GM12874 (cell line): ENCODE results near the gene IL10RB.

ENCODE experiments used
- CTCF ChIP-seq: IDR thresholded peaks from 2 replicates; pipeline ENCODE4 v1.5.1; 2011; ENCODE audit warnings: low read depth, mild to moderate bottlenecking, control low read depth, low read length, moderate library complexity; ENCODE audit not compliant: insufficient read depth

IL10RB gene

DNA sequence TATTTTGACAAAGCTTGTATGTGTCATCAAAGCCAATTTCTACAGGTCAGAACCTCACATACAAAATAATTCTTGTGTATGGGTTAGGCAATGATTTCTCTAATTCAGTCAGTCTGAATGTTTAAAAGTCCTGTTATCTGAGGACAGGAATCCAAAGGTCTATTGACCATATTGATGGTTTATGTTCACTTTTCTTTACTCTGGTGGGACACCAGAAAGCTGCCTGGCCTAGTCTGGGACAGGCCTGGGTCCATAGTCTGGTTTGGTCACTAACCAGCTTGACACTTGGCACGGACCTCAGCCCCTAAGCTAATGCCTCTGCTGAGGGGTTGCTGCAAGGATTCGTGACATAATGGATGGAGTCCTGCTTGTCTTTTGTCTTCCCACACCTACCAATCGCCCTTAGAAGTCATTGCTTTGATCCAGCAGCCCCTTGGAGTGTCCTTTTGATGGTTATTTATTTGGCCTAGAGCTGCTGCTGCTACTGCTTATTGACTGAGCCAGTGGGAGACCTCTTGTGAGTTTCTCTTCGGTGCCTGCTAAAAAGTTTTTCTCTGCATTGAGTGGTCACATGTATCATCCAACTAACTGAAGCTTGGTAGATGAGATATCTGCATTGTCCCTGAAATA is 20.8 kb upstream of the IL10RB start:
- TF ChIP-seq CTCF = no peak

DNA sequence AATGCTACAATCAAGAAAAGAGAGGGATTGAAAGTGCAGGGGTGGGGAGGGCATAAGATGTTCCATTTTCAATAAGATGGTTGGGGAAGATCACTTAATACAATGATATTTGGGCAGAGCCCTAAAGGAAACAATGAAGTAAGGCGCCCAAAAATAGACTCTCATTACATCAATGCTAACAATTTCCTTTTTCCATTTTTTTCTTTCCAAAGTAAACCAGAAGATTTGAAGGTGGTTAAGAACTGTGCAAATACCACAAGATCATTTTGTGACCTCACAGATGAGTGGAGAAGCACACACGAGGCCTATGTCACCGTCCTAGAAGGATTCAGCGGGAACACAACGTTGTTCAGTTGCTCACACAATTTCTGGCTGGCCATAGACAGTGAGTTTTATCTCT is 19.7 kb upstream of the IL10RB start:
- TF ChIP-seq CTCF = no peak

GRCh38 chr21:33246963-33247362 is 19.2 kb upstream of the IL10RB start:
- TF ChIP-seq CTCF = no peak

DNA sequence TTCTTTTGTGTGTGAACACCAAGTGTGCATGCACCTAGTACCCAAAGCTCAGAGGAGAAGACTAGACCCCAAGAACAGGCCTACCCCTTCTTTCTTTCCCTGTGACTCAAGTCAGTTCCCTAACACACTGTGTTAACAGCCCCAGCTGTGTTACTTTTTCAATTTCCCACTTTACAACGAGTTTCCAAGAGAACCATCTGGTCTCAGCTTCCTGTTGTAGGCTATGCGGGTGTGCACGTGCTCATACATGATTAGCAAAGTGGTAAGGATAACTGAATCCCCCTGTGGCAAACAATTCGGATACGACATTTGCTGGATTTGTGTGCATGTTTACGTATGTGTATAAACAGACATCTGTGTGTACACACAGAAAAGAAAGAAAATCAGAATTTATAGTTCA is 18.6 kb upstream of the IL10RB start:
- TF ChIP-seq CTCF = no peak

DNA sequence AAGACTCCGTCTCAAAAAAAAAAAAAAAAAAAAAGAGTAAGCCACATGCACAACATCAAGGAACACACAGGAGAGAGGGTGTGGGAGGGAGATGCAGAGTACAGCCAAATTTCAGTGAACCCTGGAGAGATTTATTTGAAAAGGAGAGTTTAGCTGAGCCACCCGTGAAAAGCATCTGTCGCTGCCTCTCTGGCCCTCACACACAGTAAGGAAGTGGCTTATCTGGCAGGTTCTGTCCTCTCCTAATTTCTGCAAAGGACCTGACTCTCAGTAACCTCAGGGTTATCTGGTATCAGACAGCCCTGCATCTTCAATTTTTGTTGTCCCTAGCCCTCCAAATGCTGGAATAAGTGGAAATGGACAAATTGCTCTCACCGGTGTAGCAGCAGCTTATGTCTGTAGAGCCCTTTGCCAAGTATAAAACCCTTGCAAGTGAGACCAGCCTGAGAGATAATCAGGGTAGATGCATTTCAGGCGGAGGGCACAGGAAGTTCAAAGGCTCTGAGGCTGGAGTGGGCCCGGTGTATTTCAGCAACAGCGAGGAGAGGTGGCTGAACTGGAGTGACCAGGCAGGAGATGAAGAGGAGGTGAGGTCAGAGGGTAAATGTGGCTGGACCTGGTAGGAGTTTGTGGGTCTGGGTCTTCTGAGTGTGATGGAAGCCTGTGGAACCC is 16.7 kb upstream of the IL10RB start:
- TF ChIP-seq CTCF = no peak

DNA sequence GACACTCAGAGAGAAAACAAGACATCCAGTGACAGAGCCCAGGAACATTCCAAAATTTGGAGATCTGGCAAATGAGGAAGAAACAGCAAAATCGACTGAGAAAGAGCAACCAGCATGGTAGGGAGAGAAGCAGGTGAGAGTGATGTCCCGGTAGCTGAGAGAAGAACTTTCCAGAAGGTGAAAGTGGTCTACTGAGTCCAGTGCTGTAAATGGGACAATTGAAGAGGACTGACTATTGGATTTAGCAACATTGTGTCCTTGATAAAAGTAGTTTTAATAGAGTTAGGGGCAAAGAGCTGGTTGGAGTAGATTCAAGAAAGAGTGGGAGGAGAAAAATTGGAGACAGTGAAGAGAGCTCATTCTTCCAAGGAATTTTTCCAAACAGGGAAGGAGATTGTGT is 15.0 kb upstream of the IL10RB start:
- TF ChIP-seq CTCF = no peak

DNA sequence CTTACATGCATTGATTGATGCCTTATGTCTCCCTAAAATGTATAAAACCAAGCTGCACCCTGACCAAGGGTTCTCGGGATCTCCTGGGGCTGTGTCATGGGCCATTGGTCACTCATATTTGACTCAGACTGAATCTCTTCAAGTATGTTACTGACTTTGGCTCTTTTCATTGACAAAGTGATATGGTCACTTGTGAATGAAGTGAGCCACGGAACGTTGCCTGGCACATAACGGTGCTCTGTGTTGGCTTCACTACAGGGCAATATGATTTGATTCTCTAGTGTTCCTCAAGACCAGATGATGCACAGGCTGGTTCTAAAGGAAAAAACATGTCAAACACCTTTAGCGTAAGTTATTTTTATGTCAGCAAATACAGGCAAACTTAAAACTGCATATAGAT is 11.4 kb upstream of the IL10RB start:
- TF ChIP-seq CTCF = no peak
